ENCODE data around the gene EFEMP1. TPM values are rescaled to one million over a fixed set of nuclear protein-coding genes. Genes with fewer than 3 reads are reported as not detected.

Gene EFEMP1
- total RNA-seq, 6 donors from 2014 or later, result 65.0 to 293 (median 213) TPM

DNA sequence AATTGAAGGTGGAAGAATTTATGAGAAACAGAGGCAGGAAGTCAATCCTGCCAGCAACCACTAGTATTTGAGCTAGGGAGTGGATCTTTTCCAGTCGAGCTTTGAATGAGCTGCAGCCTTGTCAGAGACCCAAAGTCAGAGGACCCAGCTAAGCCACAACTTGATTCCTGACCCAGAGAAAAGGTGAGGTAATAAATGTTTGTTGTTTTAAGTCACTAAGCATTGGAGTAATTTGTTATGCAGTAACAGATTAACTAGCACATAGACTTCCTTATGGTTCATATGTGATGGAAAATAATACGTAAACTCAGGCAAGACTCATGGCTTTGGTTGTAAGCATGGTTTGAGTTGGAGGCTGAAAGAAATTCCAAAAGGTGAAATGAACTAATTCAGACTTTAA, 21.6 kb downstream of the EFEMP1 start:
- Histone ChIP-seq H3K27me3 (no peaks in the 10 kb centered on the region), H3K36me3 (no peaks in the 10 kb centered on the region), H3K27ac (no peak overlapping the region), H3K4me1 (no peaks in the 10 kb centered on the region), H3K4me3 (no peak overlapping the region), H3K9me3 (no peaks in the 10 kb centered on the region)
- 66% methylated on average over 2 of the region's 2 CpGs for WGBS, 2 donors
- no peak for TF ChIP-seq EP300 (IDR thresholded peaks at IDR 0.05)
- TF ChIP-seq POLR2A (IDR thresholded peaks at IDR 0.05), result no peak
- no peak for TF ChIP-seq POLR2AphosphoS5 (IDR thresholded peaks at IDR 0.05)
- TF ChIP-seq, protein P1, sequence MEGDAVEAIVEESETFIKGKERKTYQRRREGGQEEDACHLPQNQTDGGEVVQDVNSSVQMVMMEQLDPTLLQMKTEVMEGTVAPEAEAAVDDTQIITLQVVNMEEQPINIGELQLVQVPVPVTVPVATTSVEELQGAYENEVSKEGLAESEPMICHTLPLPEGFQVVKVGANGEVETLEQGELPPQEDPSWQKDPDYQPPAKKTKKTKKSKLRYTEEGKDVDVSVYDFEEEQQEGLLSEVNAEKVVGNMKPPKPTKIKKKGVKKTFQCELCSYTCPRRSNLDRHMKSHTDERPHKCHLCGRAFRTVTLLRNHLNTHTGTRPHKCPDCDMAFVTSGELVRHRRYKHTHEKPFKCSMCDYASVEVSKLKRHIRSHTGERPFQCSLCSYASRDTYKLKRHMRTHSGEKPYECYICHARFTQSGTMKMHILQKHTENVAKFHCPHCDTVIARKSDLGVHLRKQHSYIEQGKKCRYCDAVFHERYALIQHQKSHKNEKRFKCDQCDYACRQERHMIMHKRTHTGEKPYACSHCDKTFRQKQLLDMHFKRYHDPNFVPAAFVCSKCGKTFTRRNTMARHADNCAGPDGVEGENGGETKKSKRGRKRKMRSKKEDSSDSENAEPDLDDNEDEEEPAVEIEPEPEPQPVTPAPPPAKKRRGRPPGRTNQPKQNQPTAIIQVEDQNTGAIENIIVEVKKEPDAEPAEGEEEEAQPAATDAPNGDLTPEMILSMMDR (IDR thresholded peaks at IDR 0.05), result no peak
- no peak for ATAC-seq (ENCODE audit: low FRiP score in 2 of 2)
- DNase-seq, result no peak

DNA sequence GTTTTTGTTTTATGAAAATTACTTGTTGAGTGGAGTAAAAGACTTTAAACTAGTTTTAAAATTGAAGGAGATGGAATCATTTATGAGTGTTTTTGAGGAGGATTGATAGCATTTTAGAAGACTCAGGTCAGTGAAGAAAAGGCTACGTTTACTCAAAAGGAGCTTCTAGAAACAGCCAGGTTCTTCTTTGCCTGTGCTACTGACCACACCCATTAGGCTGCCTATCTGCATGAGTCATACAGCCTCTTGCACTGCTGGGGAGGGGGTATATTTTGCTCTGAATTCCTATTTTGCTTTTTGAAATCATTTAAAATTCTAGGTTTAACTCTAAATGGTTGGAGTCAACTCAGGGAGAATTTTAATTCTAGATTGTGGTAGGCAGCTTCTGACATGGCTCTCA, 22.3 kb downstream of the EFEMP1 start:
- Histone ChIP-seq H3K27ac (no peak overlapping the region), H3K36me3 (no peaks in the 10 kb centered on the region), H3K27me3 (no peaks in the 10 kb centered on the region), H3K9me3 (no peaks in the 10 kb centered on the region), H3K4me3 (no peak overlapping the region), H3K4me1 (no peaks in the 10 kb centered on the region)
- 45 to 63% methylated on average over 1 of the region's 1 CpG for WGBS, 2 donors
- TF ChIP-seq, protein P1 (IDR thresholded peaks at IDR 0.05), result no peak
- TF ChIP-seq EP300 (IDR thresholded peaks at IDR 0.05), result no peak
- no peak for TF ChIP-seq POLR2AphosphoS5 (IDR thresholded peaks at IDR 0.05)
- no peak for TF ChIP-seq POLR2A (IDR thresholded peaks at IDR 0.05)
- ATAC-seq (ENCODE audit: low FRiP score in 2 of 2) (peak; percentile 59 to 62), DNase-seq (peak in 1 of 2 donors; percentile 33)

DNA sequence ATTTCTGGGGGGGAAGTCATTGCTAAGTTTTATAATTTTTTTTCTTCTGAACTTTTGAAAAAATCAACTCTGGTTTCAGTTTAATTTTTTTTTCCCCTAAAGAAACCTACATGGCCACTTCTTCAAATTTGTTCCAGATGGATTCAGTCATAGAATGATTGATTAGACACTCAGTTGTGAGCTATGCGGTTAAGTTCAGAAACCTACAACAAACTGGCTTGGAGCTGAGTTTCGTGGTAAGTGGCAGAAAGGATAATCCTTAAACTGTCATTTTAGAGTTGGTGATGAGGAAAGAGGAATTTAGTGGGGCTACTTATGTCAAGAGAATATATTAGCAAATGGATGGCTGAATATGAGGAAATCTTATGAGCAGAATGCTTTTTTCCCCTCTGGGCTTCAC, 23.7 kb downstream of the EFEMP1 start:
- ATAC-seq (ENCODE audit: low FRiP score in 2 of 2) (no peak), DNase-seq (no peak)
- no peak overlapping the region for H3K27ac ChIP-seq
- TF ChIP-seq POLR2A (IDR thresholded peaks at IDR 0.05) (no peak), EP300 (IDR thresholded peaks at IDR 0.05) (no peak)
- H3K9me3 ChIP-seq, result no peaks in the 10 kb centered on the region
- no peaks in the 10 kb centered on the region for H3K36me3 ChIP-seq
- WGBS, 2 donors, result 66 to 75% methylated on average over 2 of the region's 2 CpGs
- no peaks in the 10 kb centered on the region for H3K27me3 ChIP-seq
- no peaks in the 10 kb centered on the region for H3K4me1 ChIP-seq
- H3K4me3 ChIP-seq, result no peak overlapping the region

DNA sequence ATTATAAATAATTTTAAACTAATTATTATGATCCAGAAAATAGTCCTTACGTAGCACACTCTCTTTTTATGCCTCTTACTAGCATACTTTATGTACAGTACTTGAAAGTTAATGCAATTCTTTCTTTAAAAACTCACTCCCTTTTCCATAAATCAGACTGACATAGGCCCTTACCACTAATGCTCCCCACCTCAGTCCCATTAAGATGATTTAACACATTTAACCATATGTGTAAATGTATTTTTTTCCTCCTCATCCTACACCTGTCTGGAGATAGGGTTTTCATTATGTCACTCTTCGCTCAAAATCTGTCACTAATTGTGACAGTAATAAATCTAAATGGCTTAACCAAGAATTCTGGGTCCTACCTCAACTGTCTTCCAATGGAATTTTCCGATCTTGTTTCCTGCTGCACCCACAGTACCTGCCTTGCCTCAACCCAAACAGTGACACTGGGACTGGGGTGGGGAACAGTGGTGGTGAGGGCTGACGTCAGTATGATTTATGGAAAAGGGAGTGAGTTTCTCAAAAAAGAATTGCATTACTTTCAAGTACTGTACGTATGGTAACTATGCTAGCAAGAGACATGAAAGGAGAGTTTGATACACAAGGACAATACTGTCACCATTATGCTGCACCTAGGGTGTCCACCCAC, 25.1 kb downstream of the EFEMP1 start:
- ATAC-seq (ENCODE audit: low FRiP score in 2 of 2), result no peak
- no peaks in the 10 kb centered on the region for H3K27me3 ChIP-seq
- no peak overlapping the region for H3K27ac ChIP-seq
- DNase-seq, result no peak
- H3K9me3 ChIP-seq, result no peaks in the 10 kb centered on the region
- TF ChIP-seq, protein P1 (IDR thresholded peaks at IDR 0.05), result no peak
- TF ChIP-seq POLR2AphosphoS5 (IDR thresholded peaks at IDR 0.05) (no peak), EP300 (IDR thresholded peaks at IDR 0.05) (no peak), POLR2A (IDR thresholded peaks at IDR 0.05) (no peak)
- 89 to 93% methylated on average over 5 of the region's 5 CpGs for WGBS, 2 donors
- no peaks in the 10 kb centered on the region for H3K4me1 ChIP-seq
- no peaks in the 10 kb centered on the region for H3K36me3 ChIP-seq
- no peak overlapping the region for H3K4me3 ChIP-seq

DNA sequence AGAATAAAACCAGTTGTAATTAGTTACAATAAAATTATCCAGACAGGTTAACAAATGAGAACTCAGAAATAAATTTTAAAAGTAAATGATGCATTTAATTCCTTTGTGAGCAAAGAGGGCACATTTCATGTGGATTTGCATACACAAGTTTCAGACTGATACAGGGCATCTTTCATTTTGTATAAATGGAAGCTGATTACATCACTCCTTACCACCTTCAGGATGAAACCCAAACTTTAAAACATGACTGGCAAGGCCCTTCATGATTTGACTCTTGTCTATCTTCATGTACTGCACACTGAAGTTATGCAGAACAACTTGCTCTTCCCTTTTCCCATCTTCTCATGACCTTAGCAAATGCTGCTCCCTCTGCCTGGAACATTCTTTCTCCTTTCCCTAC, 26.9 kb downstream of the EFEMP1 start:
- H3K36me3 ChIP-seq, result no peaks in the 10 kb centered on the region
- H3K27me3 ChIP-seq, result no peaks in the 10 kb centered on the region
- ATAC-seq (ENCODE audit: low FRiP score in 2 of 2) (no peak), DNase-seq (no peak)
- no peak overlapping the region for H3K4me3 ChIP-seq
- H3K27ac ChIP-seq, result no peak overlapping the region
- no peaks in the 10 kb centered on the region for H3K9me3 ChIP-seq
- H3K4me1 ChIP-seq, result peaks cover 0 to 9% (median 3%) of the 10 kb centered on the region in 4 donors
- TF ChIP-seq POLR2A (IDR thresholded peaks at IDR 0.05), result no peak

DNA sequence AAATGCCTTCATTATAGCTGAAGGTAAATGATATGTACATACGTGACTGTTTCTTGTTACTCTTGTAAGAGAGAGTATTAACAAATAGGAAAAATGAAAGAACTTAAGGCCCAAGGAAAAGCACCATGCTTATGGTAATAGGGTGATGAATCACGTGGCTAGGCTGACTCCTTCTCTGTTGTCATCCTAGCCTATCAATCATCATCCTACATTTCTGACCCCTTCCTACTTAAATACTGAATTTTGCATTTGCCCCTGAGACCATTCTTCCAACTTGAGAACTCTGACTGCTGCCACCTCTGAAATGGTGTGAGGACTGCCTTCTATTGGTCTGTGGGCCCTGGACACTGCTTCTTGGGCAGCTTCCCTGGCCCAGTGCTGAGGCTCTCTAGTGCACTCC, 28.9 kb downstream of the EFEMP1 start:
- DNase-seq (no peak), ATAC-seq (ENCODE audit: low FRiP score in 2 of 2) (no peak)
- WGBS, 2 donors, result 88 to 90% methylated on average over 2 of the region's 2 CpGs
- Histone ChIP-seq H3K4me3 (no peak overlapping the region), H3K27me3 (no peaks in the 10 kb centered on the region), H3K9me3 (no peaks in the 10 kb centered on the region), H3K36me3 (no peaks in the 10 kb centered on the region), H3K27ac (no peak overlapping the region), H3K4me1 (peaks cover 0 to 10% (median 4%) of the 10 kb centered on the region in 4 donors)
- TF ChIP-seq, protein P1 (IDR thresholded peaks at IDR 0.05), result no peak
- TF ChIP-seq POLR2A (IDR thresholded peaks at IDR 0.05) (no peak), POLR2AphosphoS5 (IDR thresholded peaks at IDR 0.05) (no peak), EP300 (IDR thresholded peaks at IDR 0.05) (no peak)

Measured in upper lobe of left lung (tissue), 6 donors.